ENCODE data around the gene MAGOH.

DNA sequence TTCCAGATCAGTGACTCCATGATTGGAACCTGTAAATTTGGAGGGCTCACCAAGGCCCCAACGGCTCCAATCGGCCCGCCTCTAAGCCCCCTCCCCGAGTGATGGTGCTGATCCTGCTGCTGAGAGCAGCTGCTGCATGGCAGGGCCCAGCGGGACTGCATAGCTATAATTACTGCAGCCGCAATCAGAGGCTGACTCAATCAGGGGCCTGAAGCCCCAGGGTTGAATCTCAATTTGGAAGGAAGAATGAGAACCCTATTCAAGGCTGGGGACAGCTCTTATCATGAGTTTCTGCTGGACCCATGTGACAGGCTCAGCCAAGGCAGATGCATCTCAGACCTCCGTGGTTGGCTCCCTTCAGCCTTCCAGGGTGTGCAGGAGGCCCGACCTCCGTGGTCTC, 42.8 kb upstream of the MAGOH start:
- TF ChIP-seq, protein P1, sequence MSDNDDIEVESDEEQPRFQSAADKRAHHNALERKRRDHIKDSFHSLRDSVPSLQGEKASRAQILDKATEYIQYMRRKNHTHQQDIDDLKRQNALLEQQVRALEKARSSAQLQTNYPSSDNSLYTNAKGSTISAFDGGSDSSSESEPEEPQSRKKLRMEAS (IDR thresholded peaks at IDR 0.05) = no peak
- TF ChIP-seq RAD21 (IDR thresholded peaks at IDR 0.05) (no peak), YY1 (IDR thresholded peaks at IDR 0.05) (no peak), FOXA2 (IDR thresholded peaks at IDR 0.05) (no peak), JUND (IDR thresholded peaks at IDR 0.05) (no peak), TAF1 (conservative IDR thresholded peaks at IDR 0.05) (no peak)
- TF ChIP-seq, protein P2, sequence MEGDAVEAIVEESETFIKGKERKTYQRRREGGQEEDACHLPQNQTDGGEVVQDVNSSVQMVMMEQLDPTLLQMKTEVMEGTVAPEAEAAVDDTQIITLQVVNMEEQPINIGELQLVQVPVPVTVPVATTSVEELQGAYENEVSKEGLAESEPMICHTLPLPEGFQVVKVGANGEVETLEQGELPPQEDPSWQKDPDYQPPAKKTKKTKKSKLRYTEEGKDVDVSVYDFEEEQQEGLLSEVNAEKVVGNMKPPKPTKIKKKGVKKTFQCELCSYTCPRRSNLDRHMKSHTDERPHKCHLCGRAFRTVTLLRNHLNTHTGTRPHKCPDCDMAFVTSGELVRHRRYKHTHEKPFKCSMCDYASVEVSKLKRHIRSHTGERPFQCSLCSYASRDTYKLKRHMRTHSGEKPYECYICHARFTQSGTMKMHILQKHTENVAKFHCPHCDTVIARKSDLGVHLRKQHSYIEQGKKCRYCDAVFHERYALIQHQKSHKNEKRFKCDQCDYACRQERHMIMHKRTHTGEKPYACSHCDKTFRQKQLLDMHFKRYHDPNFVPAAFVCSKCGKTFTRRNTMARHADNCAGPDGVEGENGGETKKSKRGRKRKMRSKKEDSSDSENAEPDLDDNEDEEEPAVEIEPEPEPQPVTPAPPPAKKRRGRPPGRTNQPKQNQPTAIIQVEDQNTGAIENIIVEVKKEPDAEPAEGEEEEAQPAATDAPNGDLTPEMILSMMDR (IDR thresholded peaks at IDR 0.05; ENCODE audit: low read depth, low read length, missing input control) = no peak
- TF ChIP-seq, protein P3, sequence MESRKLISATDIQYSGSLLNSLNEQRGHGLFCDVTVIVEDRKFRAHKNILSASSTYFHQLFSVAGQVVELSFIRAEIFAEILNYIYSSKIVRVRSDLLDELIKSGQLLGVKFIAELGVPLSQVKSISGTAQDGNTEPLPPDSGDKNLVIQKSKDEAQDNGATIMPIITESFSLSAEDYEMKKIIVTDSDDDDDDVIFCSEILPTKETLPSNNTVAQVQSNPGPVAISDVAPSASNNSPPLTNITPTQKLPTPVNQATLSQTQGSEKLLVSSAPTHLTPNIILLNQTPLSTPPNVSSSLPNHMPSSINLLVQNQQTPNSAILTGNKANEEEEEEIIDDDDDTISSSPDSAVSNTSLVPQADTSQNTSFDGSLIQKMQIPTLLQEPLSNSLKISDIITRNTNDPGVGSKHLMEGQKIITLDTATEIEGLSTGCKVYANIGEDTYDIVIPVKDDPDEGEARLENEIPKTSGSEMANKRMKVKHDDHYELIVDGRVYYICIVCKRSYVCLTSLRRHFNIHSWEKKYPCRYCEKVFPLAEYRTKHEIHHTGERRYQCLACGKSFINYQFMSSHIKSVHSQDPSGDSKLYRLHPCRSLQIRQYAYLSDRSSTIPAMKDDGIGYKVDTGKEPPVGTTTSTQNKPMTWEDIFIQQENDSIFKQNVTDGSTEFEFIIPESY (IDR thresholded peaks at IDR 0.05) = no peak
